CD4-positive, alpha-beta T cell (primary cell): Measurements from ENCODE around the gene DNAH11. TPM values are rescaled to one million over a fixed set of nuclear protein-coding genes. Genes with fewer than 3 reads are reported as not detected.

Experiments
- ATAC-seq: fragments of 200-7000 bp; cut with Tn5 transposase; one replicate; pipeline ENCODE4 v1.10.0; 2022; ENCODE audit warnings: mild to moderate bottlenecking; ENCODE audit not compliant: poor library complexity
- CTCF ChIA-PET: fragments of 350-600 bp; sonication (Branson Sonifier 250); formaldehyde crosslinking; loops from one replicate; lab custom pipeline; 2021; ENCODE audit warnings: antibody characterized with exemption, inconsistent platforms; lab: Charles Lee
- POLR2A ChIA-PET: fragments of 350-600 bp; sonication (Branson Sonifier 250); formaldehyde crosslinking; loops from one replicate; lab custom pipeline; 2021; ENCODE audit warnings: antibody characterized with exemption, inconsistent platforms; lab: Charles Lee
- DNase-seq, 14 experiments: peaks; one replicate each; pipeline ENCODE4 v3.0.0-alpha.2; 2013 to 2020; ENCODE audit warnings: mixed read lengths in 2 of 14
- H3K27ac ChIP-seq, 2 donors: one replicate each; pipeline versions ENCODE4 v1.5.1 to v1.7.0; 2013; ENCODE audit warnings: low read length in 2 of 2, low read depth in 1 of 2, mild to moderate bottlenecking in 1 of 2
- H3K27me3 ChIP-seq, 2 experiments: 1 replicate in 1 of 2; 2 replicates in 1 of 2; pipeline versions ENCODE4 v1.6.1 to v1.7.0; 2013; ENCODE audit warnings: low read length in 2 of 2, control low read depth in 1 of 2, mild to moderate bottlenecking in 1 of 2, moderate library complexity in 1 of 2; ENCODE audit not compliant: insufficient read depth in 2 of 2, control insufficient read depth in 1 of 2
- H3K36me3 ChIP-seq: one replicate; pipeline ENCODE4 v1.6.1; 2013; ENCODE audit warnings: low read length, control low read depth; ENCODE audit not compliant: insufficient read depth
- H3K4me1 ChIP-seq: one replicate; pipeline ENCODE4 v1.6.1; 2013; ENCODE audit warnings: low read length, control low read depth; ENCODE audit not compliant: insufficient read depth
- H3K4me3 ChIP-seq: one replicate; pipeline ENCODE4 v1.5.1; 2013; ENCODE audit warnings: mild to moderate bottlenecking, low read length, moderate library complexity
- H3K9me3 ChIP-seq, 2 experiments: 1 replicate in 1 of 2; 2 replicates in 1 of 2; pipeline versions ENCODE4 v1.6.1 to v1.7.0; 2013; ENCODE audit warnings: low read length in 2 of 2, mild to moderate bottlenecking in 2 of 2, control low read depth in 1 of 2, moderate library complexity in 1 of 2; ENCODE audit not compliant: control insufficient read depth in 1 of 2, insufficient read depth in 1 of 2
- H3K27ac Mint-ChIP-seq: one replicate; pipeline ENCODE4 v1.8.0; 2020; ENCODE audit warnings: mixed read lengths
- H3K27me3 Mint-ChIP-seq: one replicate; pipeline ENCODE4 v1.8.0; 2021; ENCODE audit warnings: mixed read lengths
- H3K36me3 Mint-ChIP-seq: one replicate; pipeline ENCODE4 v1.8.0; 2021; ENCODE audit warnings: low read depth, mixed read lengths
- H3K4me1 Mint-ChIP-seq: one replicate; pipeline ENCODE4 v1.8.0; 2021; ENCODE audit warnings: low read depth, mixed read lengths
- H3K4me3 Mint-ChIP-seq: one replicate; pipeline ENCODE4 v1.8.0; 2020; ENCODE audit warnings: mild to moderate bottlenecking, mixed read lengths
- H3K9me3 Mint-ChIP-seq: one replicate; pipeline ENCODE4 v1.8.0; 2020; ENCODE audit warnings: mixed read lengths
- intact Hi-C, 2 experiments: fragments of 100-400 bp; cut with DNase I in 1 of 2; cut with micrococcal nuclease in 1 of 2; formaldehyde crosslinking; loops; one replicate each; pipeline versions ENCODE4 v1.15.1 to v1.9.0; 2023 to 2025; cut with DNase I, micrococcal nuclease
- total RNA-seq, 174 experiments: library from RNA in 2 of 174; stranded (reverse) in 2 of 174; gene quantifications; one replicate each; pipeline ENCODE4 v1.2.3 and lab custom pipeline; 2021 to 2026
- TF ChIP-seq, protein P1 (sequence below): fragments of 200-600 bp; IDR thresholded peaks from one replicate; pipeline ENCODE4 v1.8.0; 2022; ENCODE audit warnings: antibody characterized with exemption, mild to moderate bottlenecking

The DNAH11 gene
- total RNA-seq, 2 experiments from 2014 or later, result 0.11 TPM; not detected in 1

DNA sequence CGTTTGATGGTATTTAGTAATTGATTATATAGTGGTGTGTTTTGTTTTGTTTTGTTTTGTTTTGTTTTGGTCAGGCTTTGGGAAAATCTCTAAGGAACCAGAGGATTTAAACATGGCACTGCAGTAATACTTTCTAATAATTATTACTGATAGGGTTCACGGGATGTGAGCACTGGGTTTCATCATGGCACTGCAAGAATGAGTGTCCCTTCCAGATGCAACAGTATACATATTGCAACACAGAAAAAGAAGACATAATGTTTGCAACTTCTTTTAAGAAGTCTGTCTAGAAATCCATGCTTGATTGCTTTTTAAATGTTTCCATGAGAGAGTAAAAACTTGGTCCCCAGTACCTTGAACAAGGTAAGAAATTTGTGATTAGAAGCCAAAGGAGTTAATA lies 405.1 kb downstream of the DNAH11 start:
- Mint-ChIP-seq H3K27me3 (no peaks in the 10 kb centered on the region), H3K9me3 (no peaks in the 10 kb centered on the region), H3K4me3 (peak overlapping the region; percentile 72), H3K36me3 (peaks cover 4% of the 10 kb centered on the region), H3K27ac (no peak overlapping the region), H3K4me1 (peaks cover 47% of the 10 kb centered on the region)
- ChIA-PET CTCF (no interaction called here), POLR2A (no interaction called here)
- intact Hi-C loops, result loop anchor here in 1 of 2 experiments (5.0 kb wide), 1 partner anchor 521 kb away; the partner anchor contains the start of gene SP4
- no peaks in the 10 kb centered on the region for H3K36me3 ChIP-seq
- TF ChIP-seq, protein P1, sequence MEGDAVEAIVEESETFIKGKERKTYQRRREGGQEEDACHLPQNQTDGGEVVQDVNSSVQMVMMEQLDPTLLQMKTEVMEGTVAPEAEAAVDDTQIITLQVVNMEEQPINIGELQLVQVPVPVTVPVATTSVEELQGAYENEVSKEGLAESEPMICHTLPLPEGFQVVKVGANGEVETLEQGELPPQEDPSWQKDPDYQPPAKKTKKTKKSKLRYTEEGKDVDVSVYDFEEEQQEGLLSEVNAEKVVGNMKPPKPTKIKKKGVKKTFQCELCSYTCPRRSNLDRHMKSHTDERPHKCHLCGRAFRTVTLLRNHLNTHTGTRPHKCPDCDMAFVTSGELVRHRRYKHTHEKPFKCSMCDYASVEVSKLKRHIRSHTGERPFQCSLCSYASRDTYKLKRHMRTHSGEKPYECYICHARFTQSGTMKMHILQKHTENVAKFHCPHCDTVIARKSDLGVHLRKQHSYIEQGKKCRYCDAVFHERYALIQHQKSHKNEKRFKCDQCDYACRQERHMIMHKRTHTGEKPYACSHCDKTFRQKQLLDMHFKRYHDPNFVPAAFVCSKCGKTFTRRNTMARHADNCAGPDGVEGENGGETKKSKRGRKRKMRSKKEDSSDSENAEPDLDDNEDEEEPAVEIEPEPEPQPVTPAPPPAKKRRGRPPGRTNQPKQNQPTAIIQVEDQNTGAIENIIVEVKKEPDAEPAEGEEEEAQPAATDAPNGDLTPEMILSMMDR, result no peak
- H3K4me3 ChIP-seq, result no peak overlapping the region
- H3K27ac ChIP-seq, result no peak overlapping the region
- no peaks in the 10 kb centered on the region for H3K27me3 ChIP-seq
- H3K4me1 ChIP-seq, result peaks cover 14% of the 10 kb centered on the region
- H3K9me3 ChIP-seq, result no peaks in the 10 kb centered on the region
- DNase-seq (no peak), ATAC-seq (no peak)

DNA sequence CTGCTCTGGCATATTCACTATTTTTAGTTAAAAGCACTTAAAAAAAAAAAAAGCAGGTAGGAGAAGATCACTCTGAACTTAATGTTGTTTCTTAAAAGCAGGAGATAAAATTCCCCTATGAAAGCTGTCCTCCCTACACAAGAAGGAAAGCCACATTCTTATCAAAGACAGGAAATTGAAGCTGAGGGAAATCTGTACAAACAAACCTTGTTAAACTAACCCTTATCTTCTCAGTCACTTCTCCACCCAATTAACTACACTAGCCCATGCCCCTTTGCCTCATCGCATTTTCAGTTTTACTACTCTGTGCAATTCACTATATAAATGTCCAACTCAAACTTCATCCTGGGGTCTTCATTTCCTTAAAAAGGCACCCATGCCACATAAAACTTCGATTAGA lies 405.5 kb downstream of the DNAH11 start:
- CTCF ChIA-PET, result no interaction called here
- no peaks in the 10 kb centered on the region for H3K36me3 ChIP-seq
- peaks cover 13% of the 10 kb centered on the region for H3K4me1 ChIP-seq
- H3K4me3 ChIP-seq, result no peak overlapping the region
- H3K4me3 Mint-ChIP-seq, result no peak overlapping the region
- intact Hi-C loops, result loop anchor here in 1 of 2 experiments (5.0 kb wide), 1 partner anchor 521 kb away; the partner anchor contains the start of gene SP4
- H3K4me1 Mint-ChIP-seq, result peaks cover 43% of the 10 kb centered on the region
- no peaks in the 10 kb centered on the region for H3K9me3 Mint-ChIP-seq
- H3K27ac ChIP-seq, result no peak overlapping the region
- no peaks in the 10 kb centered on the region for H3K9me3 ChIP-seq
- no peaks in the 10 kb centered on the region for H3K27me3 ChIP-seq
- DNase-seq, result no peak
- H3K27ac Mint-ChIP-seq, result no peak overlapping the region
- POLR2A ChIA-PET, result no interaction called here
- TF ChIP-seq, protein P1, result no peak
- H3K36me3 Mint-ChIP-seq, result peaks cover 4% of the 10 kb centered on the region
- H3K27me3 Mint-ChIP-seq, result no peaks in the 10 kb centered on the region
- no peak for ATAC-seq

DNA sequence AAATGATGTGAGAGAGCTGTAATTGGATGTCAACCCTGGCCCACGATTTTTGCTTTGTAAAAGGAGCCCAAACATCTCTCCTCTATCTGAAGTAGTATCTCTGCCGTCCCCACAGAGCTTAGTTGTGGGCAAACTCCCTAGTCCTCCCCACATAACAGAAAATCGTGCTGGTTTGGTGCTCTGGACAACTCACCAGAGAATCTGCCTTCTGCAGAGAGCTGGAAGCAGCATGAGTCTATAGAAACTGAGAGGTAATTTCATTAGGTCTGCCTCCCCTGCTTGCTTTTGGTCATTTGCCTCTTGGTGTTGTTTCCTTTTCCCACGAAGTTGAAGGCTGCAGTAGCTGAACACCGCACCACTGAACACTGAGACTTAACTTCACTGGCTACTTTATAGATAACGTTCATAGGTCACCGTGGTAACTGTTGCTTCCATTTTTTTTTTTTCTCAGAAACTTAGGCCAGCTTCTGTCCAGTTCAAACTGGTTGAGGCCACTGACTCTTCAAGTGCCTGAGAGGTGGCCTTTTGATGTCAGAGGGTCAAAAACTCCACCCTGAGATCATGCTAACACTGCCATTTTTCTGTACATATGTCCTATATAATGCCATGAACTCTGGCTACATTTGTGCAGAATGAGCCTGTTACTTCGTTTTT lies 406.2 kb downstream of the DNAH11 start:
- ChIA-PET CTCF (no interaction called here), POLR2A (no interaction called here)
- no peaks in the 10 kb centered on the region for H3K27me3 ChIP-seq
- intact Hi-C loops, result loop anchor here in 1 of 2 experiments (5.0 kb wide), 1 partner anchor 522 kb away; the partner anchor contains the start of gene SP4
- peak overlapping the region; percentile 36 for H3K4me3 Mint-ChIP-seq
- H3K27ac ChIP-seq, result no peak overlapping the region
- H3K36me3 Mint-ChIP-seq, result peaks cover 4% of the 10 kb centered on the region
- H3K4me3 ChIP-seq, result no peak overlapping the region
- TF ChIP-seq, protein P1, result no peak
- H3K27me3 Mint-ChIP-seq, result no peaks in the 10 kb centered on the region
- no peaks in the 10 kb centered on the region for H3K36me3 ChIP-seq
- peaks cover 39% of the 10 kb centered on the region for H3K4me1 Mint-ChIP-seq
- no peak for DNase-seq
- H3K27ac Mint-ChIP-seq, result peak overlapping the region; percentile 2
- H3K4me1 ChIP-seq, result peaks cover 13% of the 10 kb centered on the region
- no peaks in the 10 kb centered on the region for H3K9me3 ChIP-seq
- ATAC-seq, result no peak
- H3K9me3 Mint-ChIP-seq, result no peaks in the 10 kb centered on the region

Other genes starting within 250 kb of the DNAH11 start
- gene SP4, start 115.0 kb upstream of the DNAH11 start, total RNA-seq, result 10 to 100 TPM; 31.5 to 33.7 TPM